ENCODE data around the gene TPT1.
"Not testable (repeated sequence)": the region's sequence is repeated elsewhere in the genome, so short reads cannot be mapped to it uniquely, and the experiment has no call there.

TPT1 gene

DNA sequence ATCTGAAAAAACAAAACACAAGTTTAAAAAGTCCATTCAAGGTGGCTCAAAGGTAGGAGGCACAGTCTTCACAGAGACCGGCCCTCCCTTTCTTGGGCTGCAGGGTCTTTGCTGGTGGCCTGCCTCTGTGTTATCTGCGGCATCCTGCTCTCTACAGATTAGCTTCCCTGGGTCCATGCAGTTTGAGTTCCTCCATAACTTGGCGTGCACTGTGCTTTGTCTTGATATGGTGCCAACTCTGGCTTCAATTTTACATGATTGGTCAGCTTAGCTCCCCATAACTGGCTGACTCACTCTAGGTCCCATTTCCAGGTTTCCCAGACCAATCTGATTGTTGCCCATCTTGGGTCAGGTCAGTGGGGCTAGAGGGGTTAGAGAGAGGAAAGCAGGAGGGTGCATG lies 41.8 kb downstream of the TPT1 start:
- Histone ChIP-seq H3K4me2 (ENCODE audit: low read length) (no peak overlapping the region), H3K79me2 (ENCODE audit: insufficient read depth, low read length) (no peaks in the 10 kb centered on the region), H3K9ac (ENCODE audit: low read length) (no peak overlapping the region), H3K9me3 (ENCODE audit: low read length) (no peaks in the 10 kb centered on the region), H4K20me1 (ENCODE audit: insufficient read depth, low read length) (no peaks in the 10 kb centered on the region), H2AFZ (ENCODE audit: low read length) (no peak overlapping the region), H3K4me1 (ENCODE audit: insufficient read depth, low read length, severe bottlenecking) (peaks cover 8% of the 10 kb centered on the region), H3F3A (ENCODE audit: insufficient read depth, low read length) (no peaks in the 10 kb centered on the region), H3K27ac (ENCODE audit: low read depth, low read length, poor library complexity, severe bottlenecking) (no peak overlapping the region), H3K4me3 (ENCODE audit: low read depth, low read length, poor library complexity, severe bottlenecking) (no peak overlapping the region), H3K36me3 (ENCODE audit: insufficient read depth, low read length) (no peaks in the 10 kb centered on the region), H3K9me2 (ENCODE audit: low read depth, low read length) (no peaks in the 10 kb centered on the region), H3K27me3 (ENCODE audit: insufficient read depth, low read length) (no peaks in the 10 kb centered on the region)
- TF ChIP-seq EZH2 (IDR thresholded peaks at IDR 0.05; ENCODE audit: borderline replicate concordance, low read length) = no peak
- TF ChIP-seq, protein P1, sequence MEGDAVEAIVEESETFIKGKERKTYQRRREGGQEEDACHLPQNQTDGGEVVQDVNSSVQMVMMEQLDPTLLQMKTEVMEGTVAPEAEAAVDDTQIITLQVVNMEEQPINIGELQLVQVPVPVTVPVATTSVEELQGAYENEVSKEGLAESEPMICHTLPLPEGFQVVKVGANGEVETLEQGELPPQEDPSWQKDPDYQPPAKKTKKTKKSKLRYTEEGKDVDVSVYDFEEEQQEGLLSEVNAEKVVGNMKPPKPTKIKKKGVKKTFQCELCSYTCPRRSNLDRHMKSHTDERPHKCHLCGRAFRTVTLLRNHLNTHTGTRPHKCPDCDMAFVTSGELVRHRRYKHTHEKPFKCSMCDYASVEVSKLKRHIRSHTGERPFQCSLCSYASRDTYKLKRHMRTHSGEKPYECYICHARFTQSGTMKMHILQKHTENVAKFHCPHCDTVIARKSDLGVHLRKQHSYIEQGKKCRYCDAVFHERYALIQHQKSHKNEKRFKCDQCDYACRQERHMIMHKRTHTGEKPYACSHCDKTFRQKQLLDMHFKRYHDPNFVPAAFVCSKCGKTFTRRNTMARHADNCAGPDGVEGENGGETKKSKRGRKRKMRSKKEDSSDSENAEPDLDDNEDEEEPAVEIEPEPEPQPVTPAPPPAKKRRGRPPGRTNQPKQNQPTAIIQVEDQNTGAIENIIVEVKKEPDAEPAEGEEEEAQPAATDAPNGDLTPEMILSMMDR (IDR thresholded peaks at IDR 0.05; ENCODE audit: low read length) = no peak

DNA sequence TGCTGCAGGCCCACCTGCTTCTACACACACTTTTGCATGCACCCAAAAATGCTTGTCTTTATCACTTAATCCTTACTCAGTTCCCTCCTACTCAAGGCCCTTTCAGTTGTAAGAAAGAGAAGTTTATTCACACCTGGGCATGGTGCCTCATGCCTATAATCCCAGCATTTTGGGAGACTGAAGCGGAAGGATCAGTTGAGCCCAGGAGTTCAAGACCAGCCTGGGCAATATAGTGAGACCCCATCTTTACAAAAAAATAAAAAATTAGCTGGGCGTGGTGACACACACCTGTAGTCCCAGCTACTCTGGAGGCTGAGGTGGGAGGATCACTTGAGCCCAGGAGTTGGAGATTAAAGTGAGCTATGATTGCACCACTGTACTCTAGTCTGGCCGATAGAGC lies 42.4 kb downstream of the TPT1 start:
- H3K4me2 ChIP-seq (ENCODE audit: low read length); H3K36me3 ChIP-seq (ENCODE audit: insufficient read depth, low read length); H3K4me3 ChIP-seq (ENCODE audit: low read depth, low read length, poor library complexity, severe bottlenecking); H3K27me3 ChIP-seq (ENCODE audit: insufficient read depth, low read length); H3F3A ChIP-seq (ENCODE audit: insufficient read depth, low read length); H3K9me2 ChIP-seq (ENCODE audit: low read depth, low read length); H3K4me1 ChIP-seq (ENCODE audit: insufficient read depth, low read length, severe bottlenecking); H4K20me1 ChIP-seq (ENCODE audit: insufficient read depth, low read length); H2AFZ ChIP-seq (ENCODE audit: low read length); H3K9me3 ChIP-seq (ENCODE audit: low read length); H3K79me2 ChIP-seq (ENCODE audit: insufficient read depth, low read length); H3K9ac ChIP-seq (ENCODE audit: low read length); H3K27ac ChIP-seq (ENCODE audit: low read depth, low read length, poor library complexity, severe bottlenecking): not testable (repeated sequence)

DNA sequence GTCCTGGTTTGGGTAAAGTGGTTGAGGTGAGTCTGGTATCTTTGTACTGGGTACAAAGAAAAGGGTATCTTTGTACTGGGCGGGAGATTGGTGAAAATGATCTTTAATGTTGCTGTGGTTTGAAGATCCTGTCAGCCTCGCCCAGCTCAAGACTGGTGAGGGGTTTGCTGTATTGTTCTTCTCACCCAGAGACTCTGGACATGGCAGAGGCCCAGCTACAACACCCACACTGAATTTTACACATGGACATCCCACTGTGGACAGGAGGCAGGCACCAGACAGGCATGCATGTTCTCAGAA lies 42.8 kb downstream of the TPT1 start:
- TF ChIP-seq, protein P1 (IDR thresholded peaks at IDR 0.05; ENCODE audit: low read length) = no peak
- no peak for TF ChIP-seq EZH2 (IDR thresholded peaks at IDR 0.05; ENCODE audit: borderline replicate concordance, low read length)
- no peak overlapping the region for H3K4me3 ChIP-seq (ENCODE audit: low read depth, low read length, poor library complexity, severe bottlenecking)
- H2AFZ ChIP-seq (ENCODE audit: low read length) = no peak overlapping the region
- no peaks in the 10 kb centered on the region for H3K36me3 ChIP-seq (ENCODE audit: insufficient read depth, low read length)
- H3F3A ChIP-seq (ENCODE audit: insufficient read depth, low read length) = no peaks in the 10 kb centered on the region
- no peaks in the 10 kb centered on the region for H3K79me2 ChIP-seq (ENCODE audit: insufficient read depth, low read length)
- no peak overlapping the region for H3K27ac ChIP-seq (ENCODE audit: low read depth, low read length, poor library complexity, severe bottlenecking)
- no peaks in the 10 kb centered on the region for H3K9me2 ChIP-seq (ENCODE audit: low read depth, low read length)
- no peak overlapping the region for H3K4me2 ChIP-seq (ENCODE audit: low read length)
- peaks cover 8% of the 10 kb centered on the region for H3K4me1 ChIP-seq (ENCODE audit: insufficient read depth, low read length, severe bottlenecking)
- no peak overlapping the region for H3K9ac ChIP-seq (ENCODE audit: low read length)
- H3K27me3 ChIP-seq (ENCODE audit: insufficient read depth, low read length) = no peaks in the 10 kb centered on the region
- H3K9me3 ChIP-seq (ENCODE audit: low read length) = no peaks in the 10 kb centered on the region
- H4K20me1 ChIP-seq (ENCODE audit: insufficient read depth, low read length) = no peaks in the 10 kb centered on the region

DNA sequence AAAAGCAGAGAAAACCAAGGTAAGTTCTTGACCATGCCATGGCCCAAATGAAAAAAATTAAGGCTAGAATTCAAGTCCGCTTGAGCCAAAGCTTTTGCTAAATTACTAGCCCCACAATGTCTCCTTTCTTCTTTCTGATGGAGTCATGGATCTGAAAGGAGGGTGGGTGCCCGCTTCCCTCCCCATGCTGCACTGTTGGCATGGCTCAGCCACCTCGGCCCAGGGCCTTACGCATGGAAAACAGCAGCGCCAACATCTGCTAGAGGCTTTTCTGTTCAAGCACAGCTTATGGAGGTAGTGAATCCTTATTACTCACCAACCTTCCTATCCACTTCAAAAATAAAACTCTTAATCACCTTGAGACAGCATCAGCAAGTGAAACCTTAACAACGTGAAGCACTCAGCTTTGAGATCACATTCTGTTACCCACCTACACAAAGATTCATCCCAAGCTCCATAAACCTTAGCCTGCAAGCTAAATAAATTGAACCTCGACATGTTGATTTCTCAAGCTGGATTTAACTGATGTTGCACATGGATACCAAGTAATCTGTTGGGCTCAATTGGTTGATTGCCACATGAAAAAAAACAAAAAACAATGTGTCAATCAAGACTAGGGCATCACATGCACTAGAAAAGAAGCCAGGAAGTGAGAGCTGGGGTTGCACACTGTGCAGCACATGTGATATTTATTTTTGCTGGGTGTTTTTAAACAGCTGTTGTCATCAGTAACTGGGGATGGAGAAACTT lies 43.4 kb downstream of the TPT1 start:
- no peak overlapping the region for H3K9ac ChIP-seq (ENCODE audit: low read length)
- TF ChIP-seq EZH2 (IDR thresholded peaks at IDR 0.05; ENCODE audit: borderline replicate concordance, low read length) = no peak
- TF ChIP-seq, protein P1 (IDR thresholded peaks at IDR 0.05; ENCODE audit: low read length) = no peak

More for the DNA sequence above, 43.4 kb downstream of the TPT1 start:
- no peaks in the 10 kb centered on the region for H3F3A ChIP-seq (ENCODE audit: insufficient read depth, low read length)
- no peaks in the 10 kb centered on the region for H3K9me2 ChIP-seq (ENCODE audit: low read depth, low read length)
- H3K4me1 ChIP-seq (ENCODE audit: insufficient read depth, low read length, severe bottlenecking) = peaks cover 8% of the 10 kb centered on the region
- H3K4me3 ChIP-seq (ENCODE audit: low read depth, low read length, poor library complexity, severe bottlenecking) = no peak overlapping the region
- no peaks in the 10 kb centered on the region for H3K27me3 ChIP-seq (ENCODE audit: insufficient read depth, low read length)
- H3K36me3 ChIP-seq (ENCODE audit: insufficient read depth, low read length) = no peaks in the 10 kb centered on the region
- no peaks in the 10 kb centered on the region for H4K20me1 ChIP-seq (ENCODE audit: insufficient read depth, low read length)
- H2AFZ ChIP-seq (ENCODE audit: low read length) = no peak overlapping the region
- H3K27ac ChIP-seq (ENCODE audit: low read depth, low read length, poor library complexity, severe bottlenecking) = no peak overlapping the region
- H3K9me3 ChIP-seq (ENCODE audit: low read length) = no peaks in the 10 kb centered on the region
- no peak overlapping the region for H3K4me2 ChIP-seq (ENCODE audit: low read length)
- no peaks in the 10 kb centered on the region for H3K79me2 ChIP-seq (ENCODE audit: insufficient read depth, low read length)
